Fibroblast of the aortic adventitia (primary cell): ENCODE results near the gene AMMECR1. TPM values are rescaled to one million over a fixed set of nuclear protein-coding genes. Genes with fewer than 3 reads are reported as not detected.
A peak's percentile ranks its signal among the peaks of the same experiment; 100 is the strongest.
"Not testable (repeated sequence)": the region's sequence is repeated elsewhere in the genome, so short reads cannot be mapped to it uniquely, and the experiment has no call there.

ENCODE experiments used
- DNase-seq: peaks from one replicate; pipeline ENCODE4 v3.0.0-alpha.2; 2010; ENCODE audit warnings: low read depth
- H3K4me3 ChIP-seq: 2 replicates; pipeline ENCODE4 v1.5.1; 2011; ENCODE audit warnings: low read depth, mild to moderate bottlenecking, control low read depth, low read length, moderate library complexity
- total RNA-seq: library from RNA; depleted of rRNA; stranded (reverse); fragments of >200 nt; gene quantifications from 2 replicates; pipeline ENCODE4 v1.2.3, GENCODE V29; 2012; ENCODE audit warnings: low replicate concordance
- TF ChIP-seq, protein P1 (sequence below): IDR thresholded peaks from 2 replicates; pipeline ENCODE4 v1.5.1; 2011; ENCODE audit warnings: mild to moderate bottlenecking, low read length, control low read depth, inconsistent platforms; ENCODE audit not compliant: insufficient read depth

The AMMECR1 gene
- total RNA-seq, 1 donor = 24.8 TPM

DNA sequence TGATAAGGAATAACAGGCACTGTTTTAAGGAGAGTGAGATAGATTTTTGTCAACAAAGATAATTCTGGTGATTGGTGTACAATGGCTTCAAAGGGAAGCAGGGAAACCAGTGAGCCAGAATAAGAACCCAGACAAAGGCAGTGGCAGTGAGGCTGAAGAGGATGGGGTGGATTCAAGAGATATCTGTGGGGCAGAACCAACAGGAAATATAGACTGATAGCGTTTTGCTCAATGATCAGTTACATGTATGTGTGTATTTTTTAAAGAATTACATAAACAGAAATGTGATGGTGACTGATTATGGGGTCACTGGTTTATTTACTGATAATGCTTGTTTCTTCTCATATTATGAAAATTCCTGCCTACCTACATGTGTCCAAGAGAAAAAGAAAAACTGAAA, 66.4 kb downstream of the AMMECR1 start:
- H3K4me3 ChIP-seq = no peak overlapping the region
- DNase-seq = no peak
- TF ChIP-seq, protein P1, sequence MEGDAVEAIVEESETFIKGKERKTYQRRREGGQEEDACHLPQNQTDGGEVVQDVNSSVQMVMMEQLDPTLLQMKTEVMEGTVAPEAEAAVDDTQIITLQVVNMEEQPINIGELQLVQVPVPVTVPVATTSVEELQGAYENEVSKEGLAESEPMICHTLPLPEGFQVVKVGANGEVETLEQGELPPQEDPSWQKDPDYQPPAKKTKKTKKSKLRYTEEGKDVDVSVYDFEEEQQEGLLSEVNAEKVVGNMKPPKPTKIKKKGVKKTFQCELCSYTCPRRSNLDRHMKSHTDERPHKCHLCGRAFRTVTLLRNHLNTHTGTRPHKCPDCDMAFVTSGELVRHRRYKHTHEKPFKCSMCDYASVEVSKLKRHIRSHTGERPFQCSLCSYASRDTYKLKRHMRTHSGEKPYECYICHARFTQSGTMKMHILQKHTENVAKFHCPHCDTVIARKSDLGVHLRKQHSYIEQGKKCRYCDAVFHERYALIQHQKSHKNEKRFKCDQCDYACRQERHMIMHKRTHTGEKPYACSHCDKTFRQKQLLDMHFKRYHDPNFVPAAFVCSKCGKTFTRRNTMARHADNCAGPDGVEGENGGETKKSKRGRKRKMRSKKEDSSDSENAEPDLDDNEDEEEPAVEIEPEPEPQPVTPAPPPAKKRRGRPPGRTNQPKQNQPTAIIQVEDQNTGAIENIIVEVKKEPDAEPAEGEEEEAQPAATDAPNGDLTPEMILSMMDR = no peak

DNA sequence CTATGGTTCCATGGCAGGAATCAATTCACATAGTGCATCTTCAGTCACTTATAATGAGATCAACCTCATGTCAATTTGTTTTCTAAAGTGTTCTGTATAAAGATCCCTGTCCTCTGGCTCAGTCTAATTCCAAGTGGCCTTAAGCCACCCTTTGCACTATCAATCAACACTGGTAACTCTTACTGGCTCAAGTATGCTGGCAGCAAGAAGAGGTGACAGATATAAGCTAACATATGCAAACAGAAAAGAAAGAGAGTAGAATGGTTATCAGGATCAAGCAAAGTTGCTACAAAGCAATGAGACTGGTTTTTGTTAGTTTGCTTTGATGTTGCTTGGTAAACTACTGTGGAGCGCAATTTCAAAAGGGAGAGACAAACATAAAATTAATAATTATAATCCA, 67.0 kb downstream of the AMMECR1 start:
- H3K4me3 ChIP-seq = no peak overlapping the region
- TF ChIP-seq, protein P1 = no peak
- DNase-seq = no peak

DNA sequence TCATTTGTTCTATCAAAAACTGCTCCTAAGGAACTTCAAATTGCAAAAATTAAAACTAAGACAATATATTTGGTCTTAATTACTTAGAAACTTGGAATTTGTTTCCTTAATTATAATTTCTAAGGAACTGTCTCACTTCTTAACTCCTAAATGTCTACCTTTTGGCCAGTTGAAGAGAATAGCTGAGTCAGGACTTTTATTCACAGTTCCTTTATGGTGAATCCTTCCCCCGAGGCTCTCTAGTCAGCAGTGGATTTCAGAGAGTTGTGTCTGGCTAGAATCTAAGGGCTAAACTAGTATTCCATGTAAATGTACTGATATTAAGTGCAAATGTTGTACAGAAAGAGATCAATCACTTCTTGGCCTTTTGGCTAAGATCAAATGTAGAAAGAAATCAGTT, 69.3 kb downstream of the AMMECR1 start:
- TF ChIP-seq, protein P1 = no peak
- no peak for DNase-seq
- H3K4me3 ChIP-seq = no peak overlapping the region

DNA sequence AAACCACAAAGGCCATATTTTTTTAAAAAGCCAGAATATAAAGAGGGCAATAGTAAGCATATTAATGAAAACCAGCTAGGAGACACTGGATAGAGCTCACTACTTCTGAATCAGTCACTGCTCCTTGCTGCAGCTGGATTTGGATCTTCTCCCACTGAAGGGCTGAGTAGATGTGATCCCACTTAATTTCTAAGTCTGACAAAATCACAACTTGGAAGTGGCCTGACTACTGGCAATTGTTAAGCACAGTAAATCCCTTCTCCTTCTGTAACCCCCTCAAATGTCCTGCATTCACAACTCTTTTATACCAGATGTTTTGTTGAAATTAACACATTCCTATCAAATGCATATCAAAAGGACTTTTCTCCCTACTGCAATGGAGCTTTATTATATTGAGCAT, 72.9 kb downstream of the AMMECR1 start:
- TF ChIP-seq, protein P1 = no peak
- no peak for DNase-seq
- no peak overlapping the region for H3K4me3 ChIP-seq

DNA sequence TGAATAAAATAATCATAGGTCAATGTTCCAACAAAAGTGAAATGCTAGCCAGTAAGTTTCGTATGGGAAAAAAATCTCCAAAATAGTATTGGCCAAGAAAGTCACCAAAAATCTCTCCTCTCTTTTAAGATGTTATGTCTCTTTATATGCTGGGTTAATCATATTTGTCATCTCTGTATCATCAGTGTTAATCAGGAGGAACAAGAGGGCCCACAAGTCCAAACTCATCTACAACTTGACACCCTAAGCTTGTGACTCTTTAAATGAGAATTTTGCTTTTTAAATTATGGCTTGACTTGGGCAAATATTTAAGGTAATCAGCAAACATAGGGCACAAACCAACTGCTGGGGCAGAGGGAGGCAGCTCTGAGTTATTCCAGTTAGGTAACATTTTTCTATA, 75.5 kb downstream of the AMMECR1 start:
- TF ChIP-seq, protein P1 = no peak
- no peak for DNase-seq
- H3K4me3 ChIP-seq = no peak overlapping the region

DNA sequence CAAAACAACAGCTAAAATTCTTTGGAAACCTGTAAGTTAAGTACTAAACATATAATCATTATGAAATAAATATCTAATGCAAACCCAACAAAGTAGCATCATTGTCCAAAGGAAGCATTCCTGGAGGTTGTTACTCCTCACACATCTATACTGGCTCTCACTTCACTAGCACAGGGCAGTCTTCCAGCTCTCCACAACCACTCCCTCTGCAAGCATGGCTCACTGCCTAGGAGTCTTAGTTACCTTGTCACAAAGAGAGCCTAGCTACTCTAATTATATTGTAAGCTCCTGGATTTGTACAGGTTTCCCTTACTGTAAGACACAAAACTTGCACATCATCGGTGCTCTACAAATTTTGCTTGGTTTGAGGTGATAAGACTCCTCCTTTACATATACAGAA, 76.1 kb downstream of the AMMECR1 start:
- TF ChIP-seq, protein P1 = no peak
- peak; percentile 65 for DNase-seq
- no peak overlapping the region for H3K4me3 ChIP-seq

DNA sequence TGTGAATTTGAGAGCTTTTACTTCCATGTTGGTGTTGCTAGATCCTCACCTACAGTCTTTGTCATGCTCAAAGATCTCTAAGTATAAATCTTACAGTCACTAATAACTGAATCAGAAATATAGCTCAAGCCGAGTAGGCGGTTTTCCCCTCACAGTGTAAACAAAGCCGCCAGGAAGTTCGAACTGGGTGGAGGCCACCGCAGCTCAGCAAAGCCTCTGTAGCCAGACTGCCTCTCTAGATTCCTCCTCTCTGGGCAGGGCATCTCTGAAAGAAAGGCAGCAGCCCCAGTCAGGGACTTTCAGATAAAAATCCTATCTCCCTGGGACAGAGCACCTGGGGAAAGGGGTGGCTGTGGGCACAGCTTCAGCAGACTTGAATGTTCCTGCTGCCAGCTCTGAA, 79.6 kb downstream of the AMMECR1 start:
- not testable (repeated sequence) for DNase-seq

DNA sequence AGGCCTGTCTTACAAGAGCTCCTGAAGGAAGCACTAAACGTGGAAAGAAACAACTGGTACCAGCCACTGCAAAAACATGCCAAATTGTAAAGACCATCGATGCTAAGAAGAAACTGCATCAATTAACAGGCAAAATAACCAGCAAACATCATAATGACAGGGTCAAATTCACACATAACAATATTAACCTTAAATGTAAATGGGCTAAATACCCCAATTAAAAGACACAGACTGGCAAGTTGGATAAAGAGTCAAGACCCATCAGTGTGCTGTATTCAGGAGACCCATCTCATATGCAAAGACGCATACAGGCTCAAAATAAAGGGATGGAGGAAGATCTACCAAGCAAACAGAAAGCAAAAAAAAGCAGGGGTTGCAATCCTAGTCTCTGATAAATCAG, 86.4 kb downstream of the AMMECR1 start:
- H3K4me3 ChIP-seq, DNase-seq: not testable (repeated sequence)

More for the DNA sequence above, 79.6 kb downstream of the AMMECR1 start:
- not testable (repeated sequence) for H3K4me3 ChIP-seq

DNA sequence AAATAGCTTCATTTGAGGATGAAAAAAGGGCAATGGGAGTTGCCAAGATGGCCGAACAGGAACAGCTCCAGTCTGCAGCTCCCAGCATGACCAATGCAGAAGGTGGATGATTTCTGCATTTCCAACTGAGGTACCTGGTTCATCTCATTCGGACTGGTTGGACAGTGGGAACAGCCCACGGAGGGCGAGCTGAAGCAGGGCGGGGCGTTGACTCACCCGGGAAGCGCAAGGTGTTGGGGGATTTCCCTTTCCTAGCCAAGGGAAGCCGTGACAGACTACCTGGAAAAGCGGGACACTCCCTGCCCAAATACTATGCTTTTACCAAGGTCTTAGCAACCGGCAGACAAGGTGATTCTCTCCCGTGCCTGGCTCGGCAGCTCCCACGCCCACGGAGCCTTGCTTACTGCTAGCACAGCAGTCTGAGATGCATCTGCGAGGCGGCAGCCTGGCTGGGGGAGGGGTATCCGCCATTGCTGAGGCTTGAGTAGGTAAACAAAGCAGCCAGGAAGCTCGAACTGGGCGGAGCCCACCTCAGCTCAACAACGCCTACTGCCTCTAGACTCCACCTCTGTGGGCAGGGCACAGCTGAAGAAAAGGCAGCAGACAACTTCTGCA, 88.3 kb downstream of the AMMECR1 start:
- not testable (repeated sequence) for H3K4me3 ChIP-seq, DNase-seq
